LoVo (cell line): ENCODE data around the gene OASL.
A peak's percentile ranks its signal among the peaks of the same experiment; 100 is the strongest.

Experiments
- DNase-seq: peaks from one replicate; pipeline ENCODE4 v3.0.0-alpha.2; 2016; ENCODE audit warnings: low spot score

The OASL gene

DNA sequence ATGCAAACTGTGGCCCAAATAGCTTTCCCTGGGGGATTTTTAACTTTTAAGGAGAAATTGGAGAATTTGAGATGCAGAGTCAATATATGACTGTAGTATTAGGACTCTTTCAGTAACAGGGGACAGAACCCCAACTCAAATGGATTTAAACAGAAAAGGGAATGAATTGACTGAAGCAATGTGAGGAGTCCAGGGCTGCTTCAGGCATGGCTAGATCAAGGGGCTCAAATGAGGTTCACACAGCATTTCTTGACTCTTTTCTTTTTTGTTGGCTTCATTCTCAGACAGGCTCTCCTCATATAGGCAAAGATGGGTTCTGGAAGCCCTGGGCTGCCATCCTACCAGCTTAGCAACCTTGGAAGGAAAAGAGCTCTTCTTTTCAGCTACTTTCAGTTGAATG, 47.1 kb downstream of the OASL start:
- no peak for DNase-seq

DNA sequence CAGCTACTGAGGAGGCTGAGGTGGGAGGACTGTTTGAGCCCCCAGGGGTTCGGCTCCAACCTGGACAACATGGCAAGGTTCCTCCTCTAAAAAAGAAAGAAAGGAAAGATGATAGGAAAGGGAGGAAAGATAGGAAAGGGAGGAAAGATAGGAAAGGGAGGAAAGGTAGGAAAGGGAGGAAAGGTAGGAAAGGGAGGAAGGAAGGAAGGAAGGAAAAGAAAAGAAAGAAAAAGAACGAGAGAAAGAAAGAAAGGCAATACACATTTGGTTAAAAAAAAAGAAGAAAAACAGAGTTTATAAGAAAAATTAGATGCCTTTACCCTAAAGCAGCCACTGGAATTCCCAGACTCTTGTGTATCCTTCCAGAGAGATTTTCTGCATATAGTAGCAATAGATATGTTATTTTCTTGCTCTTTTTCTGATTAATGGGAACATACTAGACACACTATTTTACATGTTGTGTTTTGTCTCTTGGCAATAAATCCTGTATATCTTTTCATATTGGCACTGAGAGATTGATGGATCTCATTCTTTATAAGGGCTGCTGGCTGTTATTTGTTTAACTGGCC, 48.5 kb downstream of the OASL start:
- no peak for DNase-seq

DNA sequence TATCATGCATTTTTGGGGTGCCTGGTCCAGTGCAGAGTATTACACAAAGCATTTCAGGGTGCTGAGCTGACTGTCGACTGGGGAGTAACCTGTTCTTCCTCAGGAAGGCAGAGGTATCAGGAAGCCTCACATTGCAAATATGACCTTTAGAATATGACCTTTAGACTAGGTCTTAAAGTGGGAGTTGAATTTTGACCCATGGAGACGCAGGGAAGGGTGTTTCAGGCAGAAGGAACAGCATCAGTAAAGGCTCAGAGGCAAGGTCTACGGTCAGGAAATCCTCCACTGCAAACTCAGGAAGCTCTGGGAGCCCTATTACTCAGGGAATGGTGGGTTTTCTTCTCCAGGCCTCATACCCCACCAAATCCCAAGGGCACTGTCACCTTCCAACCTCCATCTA, 49.4 kb downstream of the OASL start:
- no peak for DNase-seq

DNA sequence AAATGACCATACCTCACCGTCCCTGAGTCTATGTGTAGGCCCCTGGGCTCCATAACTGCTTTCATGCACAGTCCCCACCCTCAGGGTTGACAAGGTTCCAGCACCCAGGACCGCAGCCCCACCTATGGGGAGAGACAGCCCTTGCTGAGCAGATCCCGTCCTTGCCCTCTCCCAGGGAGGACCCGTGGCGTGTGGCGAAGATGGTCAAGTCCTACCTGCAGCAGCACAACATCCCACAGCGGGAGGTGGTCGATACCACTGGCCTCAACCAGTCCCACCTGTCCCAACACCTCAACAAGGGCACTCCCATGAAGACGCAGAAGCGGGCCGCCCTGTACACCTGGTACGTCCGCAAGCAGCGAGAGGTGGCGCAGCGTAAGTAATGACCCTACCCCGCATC, 50.4 kb downstream of the OASL start:
- DNase-seq = no peak

DNA sequence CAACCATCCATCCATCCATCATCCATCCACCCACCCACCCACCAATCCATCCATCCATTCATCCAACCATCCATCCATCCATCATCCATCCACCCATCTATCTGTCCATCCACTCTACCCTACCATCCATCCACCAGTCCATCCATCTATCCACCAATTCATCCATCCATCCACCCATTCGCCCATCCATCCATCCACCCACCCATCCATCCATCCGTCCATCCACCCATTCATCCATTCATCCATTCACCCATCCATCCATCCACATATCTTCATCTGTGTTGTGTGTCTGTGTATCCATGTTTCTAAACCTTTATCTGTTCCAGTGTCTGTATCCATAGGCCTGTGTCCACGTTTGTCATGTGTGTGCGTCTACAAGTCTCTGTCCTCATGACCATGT, 50.8 kb downstream of the OASL start:
- no peak for DNase-seq

DNA sequence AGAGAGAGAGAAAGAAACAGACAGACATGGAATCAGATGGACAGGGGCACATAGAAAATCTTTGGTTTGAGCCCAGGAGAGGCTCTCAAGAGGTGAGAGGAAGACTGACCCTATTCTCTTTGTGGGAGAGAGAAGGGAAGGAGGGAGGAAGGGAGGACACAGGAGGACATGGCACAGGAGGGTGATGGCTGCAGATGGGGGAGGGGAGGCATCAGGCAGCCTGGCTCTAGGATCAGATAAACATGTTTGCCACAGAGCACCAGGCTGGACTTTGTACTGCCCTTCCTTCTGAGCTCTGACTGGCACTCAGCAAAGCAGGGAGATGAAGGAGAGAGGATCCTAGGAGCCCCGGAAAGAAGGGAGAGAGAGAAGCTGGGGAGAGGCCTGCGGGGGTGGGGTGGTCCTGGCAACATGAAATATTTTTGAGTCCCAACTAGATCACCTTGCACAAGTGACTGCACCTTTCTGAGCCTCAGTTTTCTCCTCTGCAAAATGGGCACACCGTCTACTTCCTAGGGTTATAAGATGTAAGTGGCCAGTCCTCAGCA, 54.6 kb downstream of the OASL start:
- peak; percentile 82 for DNase-seq

DNA sequence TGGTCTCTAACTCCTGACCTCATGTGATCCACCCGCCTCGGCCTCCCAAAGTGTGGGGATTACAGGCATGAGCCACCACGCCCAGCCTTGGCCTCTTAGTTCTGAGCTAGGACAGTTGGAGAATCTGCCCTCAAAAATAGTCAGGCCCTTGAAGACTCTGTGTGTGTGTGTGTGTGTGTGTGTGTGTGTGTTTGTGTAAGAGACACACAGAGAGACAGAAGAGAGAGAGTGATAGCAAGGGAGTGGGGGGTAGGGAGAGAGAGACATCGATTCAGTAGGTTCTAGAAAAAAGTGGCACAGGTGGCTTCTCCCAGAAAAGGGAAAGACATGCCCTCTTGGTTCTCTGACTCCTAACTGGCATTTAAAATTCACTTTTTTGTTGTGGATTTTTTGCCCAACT, 55.3 kb downstream of the OASL start:
- DNase-seq = no peak

DNA sequence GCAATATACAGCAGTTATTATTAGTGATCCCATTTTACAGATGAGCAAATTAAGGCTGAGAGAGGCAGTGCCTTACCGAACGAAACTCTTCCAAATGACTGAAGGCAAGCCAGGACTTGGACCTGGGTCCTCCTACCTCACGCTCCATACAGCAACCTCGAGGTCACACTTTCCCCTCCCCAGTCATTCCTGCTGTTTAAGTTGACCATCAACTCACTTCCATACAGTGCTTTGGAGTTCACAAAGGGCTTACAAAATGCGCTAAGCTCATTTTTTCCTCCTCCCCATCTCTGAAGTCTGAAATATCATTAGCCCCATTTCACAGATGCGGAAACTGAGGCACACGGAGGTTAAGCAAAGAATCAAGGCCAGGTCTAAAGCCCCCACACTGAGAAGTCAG, 56.4 kb downstream of the OASL start:
- no peak for DNase-seq

DNA sequence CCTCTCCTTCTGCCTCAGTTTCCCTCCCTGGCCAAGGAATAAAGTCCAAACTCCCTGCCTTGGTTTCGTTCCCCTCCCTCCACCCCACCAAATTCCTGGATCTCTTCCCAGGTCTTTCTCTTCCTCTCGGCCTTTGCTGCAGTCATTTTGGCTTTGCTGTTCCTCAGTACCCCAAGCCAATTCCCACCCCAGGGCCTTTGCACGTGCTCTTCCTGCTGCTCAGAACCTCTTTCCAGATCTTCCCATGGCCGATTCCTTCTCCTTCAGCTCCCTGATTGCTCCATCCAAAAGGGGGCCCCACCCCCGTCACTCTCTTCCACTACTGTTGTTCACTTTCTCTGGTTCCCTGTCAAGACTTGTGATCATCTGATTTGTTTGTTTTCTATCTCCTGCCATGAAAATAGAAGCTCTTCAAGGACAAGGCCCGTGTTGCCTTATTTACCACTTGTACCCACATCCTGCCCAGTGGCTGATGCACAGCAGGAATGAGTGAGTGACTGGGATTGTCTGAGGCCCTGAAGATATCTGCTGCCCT, 57.6 kb downstream of the OASL start:
- DNase-seq = no peak

DNA sequence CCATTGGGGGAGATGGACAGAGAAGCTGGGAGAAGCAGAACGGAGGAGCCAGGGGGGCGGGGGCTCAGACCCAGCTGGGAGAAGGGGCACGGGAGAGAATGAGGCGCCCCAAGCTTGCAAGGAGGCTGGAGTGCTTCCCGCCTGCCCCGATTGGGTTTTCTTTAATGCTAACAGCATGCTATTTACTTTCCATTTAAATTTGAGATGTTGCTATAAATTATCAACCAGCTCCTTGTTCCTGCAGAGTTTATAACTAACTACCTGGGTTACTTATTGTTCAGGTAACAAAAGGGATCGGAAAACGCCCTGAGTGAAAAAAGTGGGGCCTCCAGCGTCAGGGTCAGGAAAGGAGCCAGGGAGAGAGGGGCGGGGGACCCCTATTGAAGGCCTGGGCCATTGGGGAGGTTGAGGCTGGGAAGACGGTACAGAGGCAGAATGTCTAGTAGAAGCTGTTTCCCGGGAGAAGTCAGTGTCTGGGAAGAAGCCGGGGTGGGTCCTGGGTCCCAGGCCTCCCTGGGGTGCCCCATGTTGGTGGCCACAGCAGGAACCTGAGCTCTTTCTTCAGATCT, 58.2 kb downstream of the OASL start:
- peak; percentile 22 for DNase-seq

DNA sequence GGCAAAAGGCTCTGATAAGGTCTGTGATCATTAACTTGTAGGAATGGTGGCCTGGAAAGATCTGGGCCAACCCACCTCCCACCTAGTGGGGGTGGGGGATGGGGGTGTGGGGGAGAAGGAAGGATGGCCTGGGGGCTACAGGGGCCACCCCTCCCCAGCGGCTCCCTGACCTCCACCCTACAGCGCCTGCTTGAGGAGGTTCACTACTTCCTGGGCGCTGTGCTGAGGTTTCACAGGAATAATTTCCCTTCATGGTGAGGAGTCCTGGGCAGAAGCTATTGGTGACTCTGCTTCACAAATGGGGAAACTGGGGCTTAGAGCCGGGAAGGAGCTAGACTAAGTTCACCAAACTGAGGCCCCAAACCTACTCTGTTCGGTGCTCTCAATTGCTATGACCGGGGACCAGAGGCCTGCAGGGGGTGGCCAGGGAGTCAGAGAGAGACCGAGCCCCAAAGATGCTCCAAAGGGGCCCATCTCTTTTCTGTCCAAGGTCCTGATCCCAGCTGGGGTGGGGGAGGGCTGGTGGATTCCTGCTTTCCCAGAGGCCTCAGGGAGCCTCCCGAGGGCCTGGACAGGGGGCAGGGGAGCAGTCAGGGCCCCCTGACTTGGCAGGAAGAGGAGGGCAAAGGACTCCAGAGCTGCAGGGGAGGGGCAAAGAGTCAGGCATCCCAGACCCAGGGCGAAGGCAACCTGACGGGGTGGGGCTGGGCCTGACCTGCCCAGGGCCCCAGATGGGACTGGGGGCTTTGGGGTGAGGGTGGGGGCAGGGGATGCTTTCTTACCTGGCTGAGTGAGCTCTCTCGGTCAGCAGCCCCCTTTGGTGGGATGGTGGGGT, 59.0 kb downstream of the OASL start:
- DNase-seq = no peak

DNA sequence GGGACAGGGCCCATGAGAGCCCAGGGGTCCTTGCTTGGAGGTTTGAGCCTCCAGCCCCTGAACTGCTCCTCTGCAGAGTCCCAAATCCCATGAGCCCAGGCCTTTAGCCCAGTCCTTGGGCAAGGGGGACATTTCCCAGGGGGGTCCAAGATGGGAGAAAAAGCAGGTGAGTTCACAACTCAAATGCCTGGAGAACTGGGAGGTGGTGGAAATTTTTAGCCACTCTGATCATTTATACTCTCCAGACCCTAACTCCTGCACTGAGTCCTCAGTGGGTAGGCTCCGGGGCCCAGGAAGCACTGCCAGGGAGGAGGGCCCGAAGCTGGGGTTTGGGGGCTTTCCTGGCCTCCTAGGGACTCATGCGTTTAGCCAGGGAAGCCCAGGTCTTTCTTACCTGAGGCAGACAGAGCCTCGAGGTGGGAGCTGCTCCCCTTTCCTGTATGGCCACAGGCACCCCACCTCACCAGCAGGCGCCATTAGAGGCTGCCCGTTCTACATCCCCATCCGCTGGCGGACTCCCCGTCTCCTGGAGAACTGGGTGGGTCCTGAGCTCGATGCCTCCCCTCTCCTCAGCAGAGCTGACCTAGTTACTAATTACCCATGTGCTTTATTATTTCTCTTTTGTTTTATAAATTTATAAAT, 59.7 kb downstream of the OASL start:
- no peak for DNase-seq

DNA sequence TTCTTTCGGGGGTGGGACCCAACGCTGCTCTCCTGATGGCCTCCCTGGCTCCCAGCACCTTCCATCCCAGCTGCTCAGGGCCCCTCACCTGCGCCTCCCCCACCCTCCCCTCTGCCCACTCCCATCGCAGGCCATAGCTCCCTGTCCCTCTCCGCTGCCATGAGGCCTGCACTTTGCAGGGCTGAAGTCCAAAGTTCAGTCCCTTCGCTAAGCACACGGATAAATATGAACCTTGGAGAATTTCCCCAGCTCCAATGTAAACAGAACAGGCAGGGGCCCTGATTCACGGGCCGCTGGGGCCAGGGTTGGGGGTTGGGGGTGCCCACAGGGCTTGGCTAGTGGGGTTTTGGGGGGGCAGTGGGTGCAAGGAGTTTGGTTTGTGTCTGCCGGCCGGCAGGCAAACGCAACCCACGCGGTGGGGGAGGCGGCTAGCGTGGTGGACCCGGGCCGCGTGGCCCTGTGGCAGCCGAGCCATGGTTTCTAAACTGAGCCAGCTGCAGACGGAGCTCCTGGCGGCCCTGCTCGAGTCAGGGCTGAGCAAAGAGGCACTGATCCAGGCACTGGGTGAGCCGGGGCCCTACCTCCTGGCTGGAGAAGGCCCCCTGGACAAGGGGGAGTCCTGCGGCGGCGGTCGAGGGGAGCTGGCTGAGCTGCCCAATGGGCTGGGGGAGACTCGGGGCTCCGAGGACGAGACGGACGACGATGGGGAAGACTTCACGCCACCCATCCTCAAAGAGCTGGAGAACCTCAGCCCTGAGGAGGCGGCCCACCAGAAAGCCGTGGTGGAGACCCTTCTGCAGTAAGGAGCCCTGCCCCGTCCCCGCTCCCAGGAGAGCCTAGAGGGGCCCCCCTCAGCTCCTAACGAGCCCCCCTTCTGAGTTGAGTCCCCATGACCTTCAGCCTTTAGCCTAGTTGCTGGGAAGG, 60.5 kb downstream of the OASL start, which contains the start of gene HNF1A:
Gene HNF1A (plus strand): TSS at position 248 of the 924 bp plus-strand sequence. CDS start 226 bp downstream, at position 474.
- peak; percentile 75 for DNase-seq

DNA sequence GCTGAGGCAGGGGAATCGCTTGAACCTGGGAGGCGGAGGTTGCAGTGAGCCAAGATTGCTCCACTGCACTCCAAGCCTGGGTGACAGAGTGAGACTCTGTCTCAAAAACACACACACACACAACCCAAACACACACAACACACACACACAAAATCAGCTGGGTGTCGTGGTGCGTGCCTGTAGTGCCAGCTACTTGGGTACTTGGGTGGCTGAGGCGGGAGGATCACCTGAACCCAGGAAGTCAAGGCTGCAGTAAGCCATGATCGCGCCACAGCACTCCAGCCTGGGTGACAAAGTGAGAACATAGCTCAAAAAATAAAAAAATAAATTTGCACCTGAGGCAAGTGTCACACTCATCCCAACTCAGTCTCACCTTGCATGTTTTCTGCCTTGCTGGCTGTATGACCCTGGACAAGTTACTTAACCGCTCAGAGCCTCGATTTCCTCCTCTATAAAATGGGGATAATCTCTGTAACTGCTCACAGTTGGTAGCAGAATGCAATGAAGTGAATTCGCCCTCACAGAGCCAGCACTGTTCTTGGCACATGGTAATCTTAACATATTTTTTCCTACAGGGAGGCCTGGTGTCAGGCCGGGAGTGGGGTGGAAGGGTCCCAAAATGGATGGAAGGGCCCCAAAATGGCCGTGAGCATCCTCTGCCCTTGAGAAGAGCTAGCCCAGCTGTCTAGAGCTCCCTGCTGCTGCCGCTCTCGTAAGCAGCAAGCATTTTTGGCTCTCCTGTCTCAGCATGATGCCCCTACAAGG, 61.3 kb downstream of the OASL start:
- no peak for DNase-seq

DNA sequence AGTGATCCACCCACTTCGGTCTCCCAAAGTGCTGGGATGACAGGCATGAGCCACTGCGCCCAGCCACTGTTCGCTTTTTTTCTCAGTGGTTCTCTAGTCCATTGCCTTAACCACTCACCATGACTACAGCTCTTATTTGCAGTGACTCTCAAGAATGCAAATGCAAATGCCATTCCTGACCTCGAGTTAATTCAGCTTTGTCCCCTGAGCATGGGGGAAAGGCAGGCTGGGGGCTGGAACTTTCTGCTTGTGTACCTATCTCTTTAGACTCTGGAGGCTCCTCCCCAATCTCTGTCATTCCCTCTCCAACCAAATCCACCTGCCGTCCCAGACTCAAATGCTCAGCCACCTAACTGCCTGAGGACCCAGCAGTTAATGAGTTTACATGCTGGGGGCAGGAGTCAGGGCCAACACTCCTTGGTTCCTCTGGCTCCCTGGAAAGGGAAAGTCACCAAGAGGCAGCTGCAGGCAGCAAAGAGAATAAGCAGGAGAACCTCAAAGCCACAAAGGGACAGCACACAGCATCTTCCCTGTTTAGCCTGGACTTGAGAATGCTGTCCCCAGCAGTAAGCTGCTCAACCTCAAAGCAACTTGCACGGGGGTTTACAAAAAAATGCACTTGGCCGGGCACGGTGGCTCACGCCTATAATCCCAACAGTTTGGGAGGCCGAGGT, 66.0 kb downstream of the OASL start:
- no peak for DNase-seq

DNA sequence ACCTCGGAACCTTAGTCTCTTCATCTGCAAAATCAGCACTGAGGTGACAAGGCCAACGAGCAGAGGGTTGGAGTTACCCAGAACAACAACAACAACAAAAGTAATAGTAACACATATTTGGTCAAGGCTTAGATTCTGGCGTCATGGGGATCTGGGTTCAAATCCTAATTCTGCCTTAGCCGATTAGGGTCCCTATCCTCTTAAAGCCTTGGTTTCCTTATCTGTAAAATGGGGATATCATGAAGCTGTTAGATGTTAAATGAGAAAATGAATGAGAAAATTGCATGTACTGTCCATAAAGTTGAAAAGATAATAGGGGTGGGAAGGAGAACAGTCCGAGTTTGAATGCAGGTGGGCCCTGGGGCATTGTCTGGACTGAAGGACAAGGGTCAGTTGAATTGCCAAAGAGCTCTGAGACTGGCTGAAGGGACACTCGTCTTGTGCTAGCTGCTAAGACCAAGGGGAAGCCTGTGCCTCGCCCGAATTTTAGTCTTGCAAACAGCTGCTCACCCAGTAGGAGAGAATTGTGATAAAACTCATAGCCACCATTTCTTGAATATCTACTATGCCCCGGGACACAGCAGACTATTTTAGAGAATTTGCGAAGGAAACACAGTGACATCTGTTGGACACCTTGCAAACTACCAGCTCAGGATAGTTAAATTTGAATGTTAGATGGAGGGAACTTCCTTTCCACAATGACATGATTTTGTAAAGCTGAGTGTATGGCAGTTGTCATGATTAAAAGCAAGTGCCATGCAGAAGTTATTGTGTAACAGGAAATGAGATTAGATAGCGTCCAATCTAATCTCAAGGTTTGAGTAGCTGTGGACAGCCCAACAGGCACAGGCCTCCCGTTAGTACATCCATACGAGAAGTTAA, 67.5 kb downstream of the OASL start:
- DNase-seq = peak; percentile 70

DNA sequence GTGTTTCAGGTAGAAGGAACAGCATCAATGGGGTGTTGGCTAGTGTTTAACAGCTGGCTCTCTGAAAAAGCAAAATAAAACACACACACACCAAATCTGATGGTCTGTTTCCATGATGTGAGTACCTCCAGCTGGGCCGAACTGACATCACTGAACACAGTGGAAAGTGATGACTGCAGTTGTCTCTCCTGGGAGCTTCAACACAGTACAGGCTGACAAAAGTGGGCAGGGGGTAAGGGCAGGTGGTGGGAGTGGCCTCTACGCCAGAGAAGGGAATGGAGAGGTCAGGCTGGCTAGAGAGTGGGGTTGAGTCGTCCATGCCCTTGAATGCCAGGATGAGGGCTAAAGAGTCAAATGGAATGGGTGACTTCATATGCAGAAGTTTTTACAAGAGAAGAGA, 68.7 kb downstream of the OASL start:
- DNase-seq = no peak
